GM12892 (cell line): ENCODE results near the gene JAG2.

Experiments used
- DNase-seq: peaks from one replicate; pipeline ENCODE4 v3.0.0; 2011; ENCODE audit not compliant: insufficient read length
- FAIRE-seq: peaks from 2 replicates; lab custom pipeline; 2011; peaks lifted over from hg19 to GRCh38; lab: Jason Lieb, UNC
- POLR2A ChIP-seq: IDR thresholded peaks from 2 replicates; pipeline ENCODE4 v1.6.1; 2011; ENCODE audit warnings: low read depth, low read length, control low read depth
- POLR2AphosphoS5 ChIP-seq: IDR thresholded peaks from 2 replicates; pipeline ENCODE4 v1.6.1; 2011; ENCODE audit warnings: low read depth, low read length, control low read depth
- TAF1 ChIP-seq: IDR thresholded peaks from 2 replicates; pipeline ENCODE4 v1.6.1; 2011; ENCODE audit warnings: low read depth, mild to moderate bottlenecking, control low read depth, low read length, borderline replicate concordance

The JAG2 gene

DNA sequence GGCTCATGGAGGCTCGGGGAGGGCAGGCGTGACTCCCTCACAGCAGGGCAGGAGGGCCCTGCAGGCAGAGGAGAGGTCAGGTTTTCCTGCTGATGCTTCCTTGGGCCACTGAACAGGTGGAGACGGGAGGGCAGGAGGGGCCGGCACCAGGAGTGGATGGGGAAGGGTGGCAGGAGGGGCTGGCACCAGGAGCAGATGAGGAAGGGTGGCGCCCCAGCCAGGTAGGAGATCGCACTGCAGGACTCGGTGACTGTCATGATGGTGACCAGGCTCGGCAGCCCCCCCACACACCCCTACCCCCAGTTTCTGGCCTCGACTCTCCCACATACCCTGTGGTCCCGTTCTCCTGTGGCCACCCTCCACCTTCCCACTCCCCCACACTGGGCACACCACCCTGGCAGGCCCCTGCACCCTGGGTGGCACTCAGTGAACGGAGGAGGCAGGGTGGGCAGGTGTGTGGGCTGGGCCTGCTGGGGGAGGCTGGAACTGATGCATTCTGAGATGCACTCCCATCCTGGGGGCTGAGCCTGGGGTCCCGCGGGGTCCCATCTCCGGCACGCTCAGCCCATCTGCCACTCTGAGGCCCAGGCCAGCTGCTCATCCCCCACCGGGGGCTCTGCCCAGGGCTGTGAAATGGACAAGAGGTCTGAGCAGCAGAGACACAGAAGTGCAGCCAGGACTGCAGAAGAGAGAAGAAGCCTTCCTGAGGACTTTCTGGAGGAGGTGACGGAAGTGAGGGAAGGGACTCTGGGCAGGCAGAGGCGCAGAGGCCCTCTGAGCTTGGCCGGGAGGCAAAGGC lies 9.7 kb upstream of the JAG2 start:
- DNase-seq (no peak), FAIRE-seq (no peak)
- TF ChIP-seq POLR2AphosphoS5: no peak
- no peak for TF ChIP-seq POLR2A
- TF ChIP-seq TAF1: no peak

DNA sequence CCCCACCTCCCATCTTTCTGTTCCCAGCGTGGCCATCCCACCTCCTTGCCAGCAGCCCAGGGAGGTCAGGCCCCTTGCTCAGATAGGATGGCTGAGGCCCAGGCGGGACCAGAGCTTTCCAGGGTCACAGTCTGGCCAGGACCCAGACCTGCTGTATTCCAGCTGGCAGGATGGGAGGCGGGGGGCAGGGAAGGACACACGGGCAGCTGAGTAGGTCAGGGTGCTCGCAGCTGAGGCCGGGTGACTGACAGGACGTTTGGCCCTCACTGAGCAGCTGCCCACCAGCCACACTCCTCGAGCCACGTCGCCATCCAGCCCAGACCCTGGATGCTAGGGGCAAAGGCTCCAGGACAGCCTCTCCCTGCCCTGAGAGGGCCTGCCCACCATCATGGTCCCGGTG lies 8.5 kb upstream of the JAG2 start:
- DNase-seq (no peak), FAIRE-seq (no peak)
- no peak for TF ChIP-seq TAF1
- TF ChIP-seq POLR2A: no peak

DNA sequence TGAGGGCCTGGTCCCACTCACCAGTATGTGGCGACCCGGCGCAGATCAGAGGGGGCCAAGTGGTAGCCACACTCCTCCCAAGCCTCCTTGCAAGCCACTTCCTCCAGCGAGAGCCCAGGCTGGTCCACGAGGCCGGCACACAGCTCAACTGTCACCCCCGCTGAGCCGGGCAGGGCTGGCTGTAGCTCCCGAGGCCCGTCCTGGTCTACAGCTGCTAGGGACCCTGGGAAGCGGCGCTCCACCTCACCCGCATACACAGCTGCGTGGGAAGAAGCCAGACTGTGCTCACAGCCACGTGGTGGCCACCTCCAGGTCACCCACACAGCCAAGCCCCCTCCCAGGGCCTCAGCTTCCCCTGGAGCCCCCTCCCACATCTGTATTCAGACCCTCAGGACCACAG lies 7.9 kb upstream of the JAG2 start:
- TF ChIP-seq POLR2AphosphoS5: no peak
- FAIRE-seq (no peak), DNase-seq (no peak)

DNA sequence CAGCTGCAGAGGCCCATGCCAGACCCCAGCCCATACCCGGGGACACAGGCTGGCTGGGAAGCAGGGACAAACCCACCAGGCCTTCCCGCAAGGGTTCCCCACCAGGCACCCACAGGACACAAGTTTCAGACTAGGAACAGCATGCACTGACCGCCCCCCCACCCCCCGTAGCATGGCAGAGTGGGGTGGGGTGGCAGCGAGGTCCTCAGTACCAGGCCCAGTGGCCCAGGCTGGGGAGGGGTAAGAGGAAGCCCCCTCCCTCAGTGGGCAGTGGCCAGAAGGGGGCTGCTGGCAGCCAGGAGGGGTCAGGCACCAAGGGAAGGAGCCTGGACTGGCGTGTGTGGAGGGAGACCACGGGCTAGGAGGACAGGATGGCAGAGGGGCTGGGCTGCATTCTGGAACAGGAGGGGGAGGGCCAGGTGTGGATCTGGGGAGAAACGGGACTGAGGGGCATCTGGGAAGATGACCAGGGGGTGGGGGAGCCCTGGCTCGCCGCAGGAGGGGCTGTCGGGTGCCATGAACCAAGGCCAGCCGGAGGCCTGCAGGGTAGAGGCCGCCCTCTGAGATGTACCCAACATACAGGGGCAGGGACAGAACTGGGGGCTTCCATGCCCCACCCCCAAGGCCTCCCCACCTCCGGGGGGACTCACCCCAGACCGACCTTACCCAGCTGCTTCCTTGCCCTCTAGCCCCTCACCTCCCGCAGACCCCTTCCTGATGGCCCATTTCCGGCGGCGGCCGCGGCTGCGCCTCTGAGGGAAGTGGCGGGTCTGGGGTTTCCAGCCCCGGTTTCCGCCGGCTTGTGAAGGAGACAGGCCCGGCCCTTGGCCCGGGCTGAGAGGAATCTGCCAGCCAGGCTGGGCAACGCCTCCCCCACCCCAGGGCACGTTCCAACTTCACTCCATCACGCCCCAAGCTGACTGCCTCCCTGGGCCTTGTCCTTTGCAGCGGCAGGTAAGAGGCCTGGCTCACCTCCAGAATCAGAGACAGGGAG lies 5.6 kb upstream of the JAG2 start:
- DNase-seq: no peak
- TF ChIP-seq TAF1 (no peak), POLR2A (no peak), POLR2AphosphoS5 (no peak)

DNA sequence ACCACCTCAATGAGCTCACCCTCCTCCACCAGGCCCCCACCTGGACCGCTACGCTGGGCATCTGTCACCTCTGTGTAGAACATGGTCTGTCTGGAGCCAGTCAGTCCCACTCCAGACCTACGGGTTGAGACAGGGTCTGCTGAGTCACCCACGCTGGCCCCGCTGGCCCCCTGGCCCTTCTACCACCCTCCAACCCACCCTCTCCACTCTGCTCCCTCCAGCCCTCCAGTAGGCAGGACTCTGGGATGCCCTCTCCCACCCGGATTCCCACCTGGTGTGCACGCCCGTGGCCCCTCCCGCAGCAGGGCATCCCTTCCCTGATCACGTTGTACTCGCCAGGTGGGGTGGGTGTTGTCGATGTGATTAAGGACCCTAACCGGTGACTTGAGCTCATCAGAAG lies 4.6 kb upstream of the JAG2 start:
- TF ChIP-seq TAF1 (no peak), POLR2AphosphoS5 (no peak)
- no peak for FAIRE-seq

More for the DNA sequence above, 5.6 kb upstream of the JAG2 start:
- FAIRE-seq: peak; percentile 54

DNA sequence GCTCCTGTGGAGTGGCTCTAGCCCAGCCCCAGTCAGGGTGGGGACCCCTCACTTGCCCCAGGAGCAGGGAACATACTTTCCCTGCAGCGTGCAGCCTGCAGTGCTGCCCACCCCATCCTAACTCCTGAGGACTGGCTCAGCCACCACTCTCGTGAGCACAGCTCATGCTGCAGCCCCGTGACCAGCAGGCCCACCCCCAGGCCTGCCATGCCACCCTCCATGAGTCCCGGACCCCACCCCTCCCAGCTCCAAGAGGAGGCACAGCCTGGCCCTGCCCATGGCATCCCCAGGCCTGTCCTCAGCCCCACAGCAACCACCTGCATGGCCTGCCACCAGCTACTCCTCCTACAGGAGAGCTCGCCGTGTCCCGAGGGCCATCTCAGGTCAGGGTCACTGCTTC lies 3.9 kb upstream of the JAG2 start:
- FAIRE-seq (no peak), DNase-seq (no peak)
- TF ChIP-seq POLR2A (no peak), TAF1 (no peak)

More for the DNA sequence above, 4.6 kb upstream of the JAG2 start:
- no peak for DNase-seq

DNA sequence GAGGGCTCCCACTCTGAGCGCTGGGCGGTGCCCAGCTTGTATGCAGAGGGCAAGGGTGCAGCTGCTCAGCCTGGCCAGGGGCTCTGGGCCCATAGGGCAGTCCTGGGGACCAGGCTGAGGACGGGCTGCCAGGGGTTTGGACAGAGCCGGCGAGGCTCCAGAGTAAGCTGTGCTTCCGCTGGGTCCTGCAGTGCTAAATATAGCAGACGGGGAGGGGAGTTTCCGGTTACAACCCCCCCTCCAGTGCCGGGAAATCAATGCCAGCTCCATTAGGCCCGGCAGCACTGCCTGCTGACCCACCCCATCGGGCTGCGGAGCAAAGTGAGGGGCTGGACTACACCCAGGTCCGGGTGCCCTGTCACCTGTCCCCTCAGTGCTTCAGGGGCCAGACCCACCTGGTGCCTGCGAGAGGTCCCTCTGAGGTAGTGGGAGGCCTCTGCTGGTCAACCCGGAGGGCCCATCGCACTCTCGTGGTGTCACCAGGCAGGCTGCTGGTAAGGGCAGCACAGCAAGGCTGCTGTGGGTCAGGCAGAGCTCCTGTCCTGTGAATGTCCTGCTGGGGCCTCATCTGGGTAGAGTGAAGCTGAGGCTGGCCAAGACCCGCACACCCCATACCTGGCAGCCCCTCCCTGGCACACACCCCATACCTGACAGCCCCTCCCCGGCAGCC lies 2.6 kb upstream of the JAG2 start:
- no peak for TF ChIP-seq POLR2AphosphoS5
- TF ChIP-seq TAF1: no peak
- no peak for TF ChIP-seq POLR2A
- no peak for DNase-seq
- FAIRE-seq: no peak

DNA sequence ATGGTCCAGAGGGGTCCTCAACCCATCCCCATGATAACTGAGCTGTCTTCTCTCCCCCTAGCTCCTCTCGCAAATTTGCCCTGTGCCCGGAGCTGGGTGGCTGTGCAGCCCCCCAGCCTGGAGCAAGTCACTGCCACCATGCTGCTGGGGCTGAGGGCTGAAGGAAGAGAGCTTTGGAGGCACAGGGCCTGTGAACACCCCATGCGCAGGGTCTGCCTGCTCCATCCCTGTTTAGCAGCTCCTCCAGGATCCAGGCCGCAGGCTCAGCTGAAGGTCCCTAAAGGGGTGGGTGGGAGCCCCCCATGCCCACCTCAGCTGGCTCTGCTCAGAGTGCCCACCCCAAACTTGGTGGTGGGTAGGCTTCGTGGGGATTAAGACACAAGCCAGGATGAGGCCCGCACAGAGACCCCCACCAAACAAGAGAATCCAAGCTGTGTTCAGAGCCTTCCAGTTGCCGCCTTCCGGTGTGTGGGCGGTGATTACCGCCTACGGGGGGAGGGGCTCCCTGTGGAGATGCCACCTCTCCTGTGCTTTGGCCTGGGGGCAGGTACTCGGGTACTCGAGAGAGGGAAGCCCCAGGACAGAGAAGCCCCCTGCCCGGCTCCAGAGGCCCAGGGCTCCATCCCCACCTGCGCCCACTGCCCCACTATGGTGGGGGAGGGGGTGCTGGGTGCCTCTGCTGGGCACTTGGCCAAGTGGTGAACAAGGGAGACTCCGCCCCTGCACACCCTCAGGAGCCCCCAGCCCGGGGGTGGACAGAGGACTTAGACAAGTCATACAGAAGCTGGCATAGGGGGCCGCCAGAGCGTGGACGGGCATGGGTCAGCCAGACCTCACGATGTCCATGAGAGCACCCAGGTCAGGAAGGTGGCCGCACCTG lies 1.4 kb upstream of the JAG2 start:
- no peak for TF ChIP-seq POLR2AphosphoS5
- TF ChIP-seq TAF1: no peak
- TF ChIP-seq POLR2A: no peak
- DNase-seq (no peak), FAIRE-seq (no peak)

DNA sequence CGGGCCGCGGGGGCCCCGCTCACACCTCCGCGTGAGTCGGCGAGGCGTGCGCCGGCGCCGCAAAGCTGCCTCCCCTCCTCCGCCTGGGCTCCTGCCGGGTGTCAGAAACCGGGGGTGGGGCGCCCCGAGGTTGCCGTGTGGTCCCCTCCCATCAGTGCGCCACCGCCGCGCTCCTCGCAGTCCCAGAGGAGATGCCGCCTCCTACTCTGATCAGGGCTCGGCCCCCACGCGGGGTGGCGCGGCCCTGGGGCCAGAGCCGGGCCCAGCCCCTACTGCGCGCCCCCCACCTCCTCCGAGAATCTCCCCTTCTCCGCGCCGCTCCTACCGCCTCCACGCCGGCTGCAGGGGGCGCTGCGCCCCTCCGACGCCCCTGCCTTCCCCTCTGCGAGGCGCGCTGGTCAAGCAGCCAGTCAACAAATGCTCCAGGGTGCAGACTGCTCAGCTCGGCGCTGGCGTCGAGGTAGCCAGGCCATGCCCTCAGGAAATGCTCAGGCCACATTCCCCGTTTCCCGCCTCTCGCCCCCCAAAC lies 467 bp upstream of the JAG2 start:
- FAIRE-seq: no peak
- DNase-seq: no peak
- no peak for TF ChIP-seq TAF1
- no peak for TF ChIP-seq POLR2A
- TF ChIP-seq POLR2AphosphoS5: no peak

DNA sequence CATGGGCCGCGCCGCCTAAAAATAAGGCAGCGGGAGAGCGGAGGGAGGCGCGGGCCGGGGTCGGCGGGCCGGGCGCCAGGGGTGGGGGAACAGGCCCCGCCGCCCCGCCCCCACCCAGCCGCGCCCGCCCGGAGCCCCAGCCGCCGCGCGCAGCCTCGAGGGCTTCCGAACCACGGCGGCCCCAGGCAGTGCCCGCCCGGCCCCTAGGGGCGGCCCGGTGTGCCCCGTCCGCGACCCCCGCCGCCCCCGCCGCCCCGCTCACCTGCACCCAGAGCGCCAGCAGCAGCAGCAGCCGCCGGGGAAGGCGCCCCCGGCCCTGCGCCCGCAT lies 519 bp downstream of the JAG2 start:
- FAIRE-seq (no peak), DNase-seq (no peak)
- TF ChIP-seq POLR2AphosphoS5 (no peak), POLR2A (no peak), TAF1 (no peak)
